ENCODE results near the gene ADAMTSL3. TPM values are rescaled to one million over a fixed set of nuclear protein-coding genes. Genes with fewer than 3 reads are reported as not detected.

ADAMTSL3 gene
- polyA plus RNA-seq, 1 experiment: 0.05 TPM

DNA sequence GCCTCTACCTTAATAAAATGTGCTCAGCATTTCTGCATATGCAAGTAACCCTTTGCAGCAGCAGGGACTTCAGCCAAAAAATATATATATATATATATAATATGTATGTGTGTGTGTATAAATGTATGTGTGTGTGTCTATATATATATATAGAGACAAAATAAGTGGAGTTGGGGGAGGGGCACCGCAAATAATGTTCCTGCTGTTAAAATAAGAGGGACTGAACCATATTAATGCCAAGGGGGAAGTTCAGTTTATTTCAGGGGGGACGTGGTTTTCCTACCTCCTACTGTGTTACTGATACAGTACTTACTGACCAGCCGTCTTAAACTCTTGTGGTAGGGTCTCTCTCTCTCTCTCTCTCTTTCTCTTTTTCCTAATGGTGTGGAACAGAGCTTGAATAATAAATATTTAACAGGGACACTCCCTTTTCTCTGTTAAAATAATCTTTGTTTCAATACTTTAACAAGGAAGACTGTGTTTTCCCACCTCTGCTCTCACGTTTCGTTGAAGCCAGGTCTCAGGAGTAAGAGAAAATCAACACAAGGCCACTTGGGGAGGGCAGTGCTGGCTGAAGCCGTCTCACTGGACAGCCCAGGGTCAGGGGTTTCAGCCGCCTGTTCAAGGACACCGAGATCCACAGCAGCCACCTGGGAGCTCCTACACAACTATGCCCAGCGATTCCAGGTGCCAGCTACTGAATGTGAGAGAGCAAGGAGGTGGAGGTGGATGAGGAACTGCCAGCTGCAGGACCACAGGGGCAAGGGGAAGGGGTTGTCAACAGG lies 42.8 kb upstream of the ADAMTSL3 start:
- CTCF ChIA-PET: no interaction called here
- H3K27me3 ChIP-seq (ENCODE audit: control insufficient read depth, insufficient read depth, low read length): no peaks in the 10 kb centered on the region
- POLR2A ChIA-PET: interaction anchor here (0.8 kb wide), 1 partner anchor 91 kb away, joined by 3 read pairs; no protein-coding TSS in a partner anchor
- no peak for DNase-seq (ENCODE audit: low read depth, low spot score)
- TF ChIP-seq, protein P1, sequence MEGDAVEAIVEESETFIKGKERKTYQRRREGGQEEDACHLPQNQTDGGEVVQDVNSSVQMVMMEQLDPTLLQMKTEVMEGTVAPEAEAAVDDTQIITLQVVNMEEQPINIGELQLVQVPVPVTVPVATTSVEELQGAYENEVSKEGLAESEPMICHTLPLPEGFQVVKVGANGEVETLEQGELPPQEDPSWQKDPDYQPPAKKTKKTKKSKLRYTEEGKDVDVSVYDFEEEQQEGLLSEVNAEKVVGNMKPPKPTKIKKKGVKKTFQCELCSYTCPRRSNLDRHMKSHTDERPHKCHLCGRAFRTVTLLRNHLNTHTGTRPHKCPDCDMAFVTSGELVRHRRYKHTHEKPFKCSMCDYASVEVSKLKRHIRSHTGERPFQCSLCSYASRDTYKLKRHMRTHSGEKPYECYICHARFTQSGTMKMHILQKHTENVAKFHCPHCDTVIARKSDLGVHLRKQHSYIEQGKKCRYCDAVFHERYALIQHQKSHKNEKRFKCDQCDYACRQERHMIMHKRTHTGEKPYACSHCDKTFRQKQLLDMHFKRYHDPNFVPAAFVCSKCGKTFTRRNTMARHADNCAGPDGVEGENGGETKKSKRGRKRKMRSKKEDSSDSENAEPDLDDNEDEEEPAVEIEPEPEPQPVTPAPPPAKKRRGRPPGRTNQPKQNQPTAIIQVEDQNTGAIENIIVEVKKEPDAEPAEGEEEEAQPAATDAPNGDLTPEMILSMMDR (IDR thresholded peaks at IDR 0.05; ENCODE audit: low read depth, low read length): no peak
- no peak overlapping the region for H3K4me3 ChIP-seq (ENCODE audit: low read depth, low read length)
- no peak overlapping the region for H3K27ac ChIP-seq (ENCODE audit: low read depth, low read length)
- no peaks in the 10 kb centered on the region for H3K9me3 ChIP-seq (ENCODE audit: control insufficient read depth, insufficient read depth, low read length)

DNA sequence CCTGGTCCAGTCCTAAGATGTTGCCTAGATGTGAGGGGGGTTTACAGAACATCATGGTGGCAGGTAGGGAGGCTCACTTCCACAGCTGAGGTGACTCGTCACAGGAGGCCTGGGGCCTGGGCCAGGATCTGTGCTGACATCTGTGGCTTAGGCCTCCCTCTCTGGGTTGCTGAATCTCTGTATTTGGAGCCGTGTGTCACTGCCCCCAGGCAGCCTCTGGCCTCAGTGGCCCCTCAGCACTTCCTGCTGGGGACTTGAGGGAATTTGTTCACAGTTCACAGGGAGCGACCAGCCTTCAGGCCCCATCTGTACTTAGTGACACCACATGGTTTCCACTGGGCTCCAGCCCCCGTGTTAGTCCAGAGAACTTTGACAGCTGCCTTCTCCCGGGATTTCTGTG lies 41.7 kb upstream of the ADAMTSL3 start:
- Histone ChIP-seq H3K27ac (ENCODE audit: low read depth, low read length) (no peak overlapping the region), H3K4me3 (ENCODE audit: low read depth, low read length) (no peak overlapping the region), H3K9me3 (ENCODE audit: control insufficient read depth, insufficient read depth, low read length) (no peaks in the 10 kb centered on the region), H3K27me3 (ENCODE audit: control insufficient read depth, insufficient read depth, low read length) (no peaks in the 10 kb centered on the region)
- DNase-seq (ENCODE audit: low read depth, low spot score): no peak
- TF ChIP-seq, protein P1 (IDR thresholded peaks at IDR 0.05; ENCODE audit: low read depth, low read length): no peak
- ChIA-PET POLR2A (no interaction called here), CTCF (no interaction called here)

DNA sequence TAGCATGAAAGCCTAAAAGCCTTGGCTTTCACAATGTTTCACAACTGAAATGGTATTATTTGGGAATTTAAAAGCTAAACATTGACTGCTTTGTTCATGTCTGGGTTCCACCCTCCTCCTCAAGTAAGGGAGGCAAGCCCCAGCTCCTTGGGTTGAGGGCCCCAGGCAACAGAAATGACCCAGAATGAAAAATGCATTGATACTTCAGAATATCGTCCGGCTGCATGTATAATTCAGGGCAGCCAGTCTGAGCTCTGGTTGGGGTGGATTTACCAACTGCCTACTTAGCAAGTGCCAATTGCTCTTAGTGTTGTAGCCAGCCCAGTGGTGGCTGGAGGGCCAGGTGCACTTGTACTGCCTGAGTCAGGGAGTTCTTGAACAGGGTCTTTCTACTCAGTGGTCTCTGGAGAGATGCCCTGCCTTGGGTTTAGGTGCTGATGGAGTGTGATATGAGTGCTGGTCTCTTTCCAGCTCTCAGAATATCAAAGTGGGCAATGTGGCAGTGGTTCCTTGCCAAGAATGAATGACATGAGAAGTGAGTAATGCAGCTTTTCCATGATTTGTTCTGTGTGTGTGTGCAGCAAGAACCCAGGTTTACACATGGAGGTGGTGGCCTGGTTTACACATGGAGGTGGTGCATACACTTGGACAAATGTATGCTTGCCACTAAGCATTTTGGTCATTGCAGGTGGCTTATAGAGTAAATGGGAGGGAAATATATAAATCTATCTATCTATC lies 40.9 kb upstream of the ADAMTSL3 start:
- DNase-seq (ENCODE audit: low read depth, low spot score): no peak
- no peaks in the 10 kb centered on the region for H3K27me3 ChIP-seq (ENCODE audit: control insufficient read depth, insufficient read depth, low read length)
- POLR2A ChIA-PET: no interaction called here
- no peak overlapping the region for H3K4me3 ChIP-seq (ENCODE audit: low read depth, low read length)
- no peaks in the 10 kb centered on the region for H3K9me3 ChIP-seq (ENCODE audit: control insufficient read depth, insufficient read depth, low read length)
- TF ChIP-seq, protein P1 (IDR thresholded peaks at IDR 0.05; ENCODE audit: low read depth, low read length): no peak
- CTCF ChIA-PET: no interaction called here
- H3K27ac ChIP-seq (ENCODE audit: low read depth, low read length): no peak overlapping the region

DNA sequence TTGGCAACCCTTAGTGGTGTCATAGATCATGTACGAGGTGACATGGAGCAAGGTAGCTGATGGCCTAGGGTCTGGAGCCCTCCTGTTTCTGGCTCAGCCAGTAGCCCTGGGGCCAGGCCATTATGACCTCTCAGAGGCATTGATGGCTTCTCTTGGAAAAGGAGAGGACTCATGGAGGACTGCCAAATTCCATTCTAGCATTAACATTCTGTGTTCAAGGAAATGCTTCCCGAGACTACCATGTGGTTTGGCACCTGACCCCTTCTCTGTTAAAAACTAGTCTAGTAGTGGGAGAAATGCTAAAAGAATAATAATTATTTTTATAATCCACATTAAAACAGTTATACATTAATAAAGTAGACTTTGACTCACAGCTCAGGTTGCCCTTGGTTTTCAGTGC lies 40.2 kb upstream of the ADAMTSL3 start:
- no peak for DNase-seq (ENCODE audit: low read depth, low spot score)
- H3K27ac ChIP-seq (ENCODE audit: low read depth, low read length): no peak overlapping the region
- TF ChIP-seq, protein P1 (IDR thresholded peaks at IDR 0.05; ENCODE audit: low read depth, low read length): no peak
- H3K4me3 ChIP-seq (ENCODE audit: low read depth, low read length): no peak overlapping the region
- no peaks in the 10 kb centered on the region for H3K27me3 ChIP-seq (ENCODE audit: control insufficient read depth, insufficient read depth, low read length)
- ChIA-PET CTCF (no interaction called here), POLR2A (no interaction called here)
- H3K9me3 ChIP-seq (ENCODE audit: control insufficient read depth, insufficient read depth, low read length): no peaks in the 10 kb centered on the region

DNA sequence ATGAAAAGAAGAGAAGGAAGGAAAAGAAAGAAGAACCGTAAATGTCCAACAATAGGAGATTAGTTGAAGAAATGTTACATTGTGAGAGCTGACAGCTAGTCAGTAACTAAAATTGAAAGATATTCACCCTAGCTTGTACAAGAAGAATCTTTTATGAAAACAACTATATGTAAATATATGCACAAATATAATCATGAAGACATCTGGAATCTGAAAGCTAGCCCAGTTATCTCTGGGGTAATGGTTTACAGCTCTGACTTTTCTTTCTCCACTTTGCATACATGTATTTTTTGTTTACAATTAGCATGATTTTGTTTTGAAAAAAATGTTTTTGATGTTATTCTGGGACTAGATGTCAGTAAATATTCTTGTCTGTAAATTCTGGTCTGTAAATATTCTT lies 37.1 kb upstream of the ADAMTSL3 start:
- TF ChIP-seq, protein P1 (IDR thresholded peaks at IDR 0.05; ENCODE audit: low read depth, low read length): no peak
- Histone ChIP-seq H3K27ac (ENCODE audit: low read depth, low read length) (no peak overlapping the region), H3K27me3 (ENCODE audit: control insufficient read depth, insufficient read depth, low read length) (no peaks in the 10 kb centered on the region), H3K4me3 (ENCODE audit: low read depth, low read length) (no peak overlapping the region), H3K9me3 (ENCODE audit: control insufficient read depth, insufficient read depth, low read length) (no peaks in the 10 kb centered on the region)
- ChIA-PET POLR2A (no interaction called here), CTCF (no interaction called here)
- no peak for DNase-seq (ENCODE audit: low read depth, low spot score)

All from AG04450 (cell line).